Smooth muscle cell (in vitro differentiated cells): ENCODE measurements around the gene KLF17. TPM values are rescaled to one million over a fixed set of nuclear protein-coding genes. Genes with fewer than 3 reads are reported as not detected.
"Not testable (repeated sequence)": the region's sequence is repeated elsewhere in the genome, so short reads cannot be mapped to it uniquely, and the experiment has no call there.

Experiments used
- DNase-seq: peaks from one replicate; lab custom pipeline; 2025; ENCODE audit not compliant: unreplicated experiment; lab: John Stamatoyannopoulos, UW
- H2AFZ ChIP-seq: fragments of 200-600 bp; sonication (generic); 2 replicates; pipeline ENCODE4 v1.6.0; 2016; ENCODE audit warnings: antibody characterized with exemption, low read depth, mild to moderate bottlenecking
- H3F3A ChIP-seq: fragments of 200-600 bp; sonication (generic); 2 replicates; pipeline ENCODE4 v1.6.0; 2017; ENCODE audit warnings: antibody characterized with exemption, low read depth
- H3K27ac ChIP-seq: fragments of 200-600 bp; sonication (generic); 2 replicates; pipeline ENCODE4 v1.5.1; 2016; ENCODE audit warnings: low read depth, mild to moderate bottlenecking
- H3K27me3 ChIP-seq: fragments of 200-600 bp; sonication (generic); 2 replicates; pipeline ENCODE4 v1.6.1; 2016; ENCODE audit warnings: low read depth, mild to moderate bottlenecking
- H3K36me3 ChIP-seq: fragments of 200-600 bp; sonication (generic); 2 replicates; pipeline ENCODE4 v1.5.1; 2016; ENCODE audit warnings: low read depth
- H3K4me1 ChIP-seq: fragments of 200-600 bp; sonication (generic); 2 replicates; pipeline ENCODE4 v1.5.1; 2016; ENCODE audit warnings: low read depth
- H3K4me2 ChIP-seq: fragments of 200-600 bp; sonication (generic); 2 replicates; pipeline ENCODE4 v1.6.0; 2016; ENCODE audit warnings: mild to moderate bottlenecking
- H3K4me3 ChIP-seq: fragments of 200-600 bp; sonication (generic); 2 replicates; pipeline ENCODE4 v1.5.1; 2016; ENCODE audit warnings: mild to moderate bottlenecking
- H3K79me2 ChIP-seq: fragments of 200-600 bp; sonication (generic); 2 replicates; pipeline ENCODE4 v1.6.0; 2016; ENCODE audit warnings: low read depth, mild to moderate bottlenecking
- H3K9ac ChIP-seq: fragments of 200-600 bp; sonication (generic); 2 replicates; pipeline ENCODE4 v1.6.0; 2016; ENCODE audit warnings: low read depth
- H3K9me3 ChIP-seq: fragments of 200-600 bp; sonication (generic); replicated peaks from 2 replicates; pipeline ENCODE4 v1.5.1; 2016; ENCODE audit warnings: low read depth
- H4K20me1 ChIP-seq: fragments of 200-600 bp; sonication (generic); 2 replicates; pipeline ENCODE4 v1.6.0; 2016; ENCODE audit warnings: low read depth
- whole genome bisulfite sequencing: methylation state at CpG from one replicate; pipeline ENCODE4 v1.1.7; 2016; ENCODE audit warnings: low lambda C conversion rate; 5-methylcytosine and 5-hydroxymethylcytosine counted together
- polyA plus RNA-seq: library from polyadenylated mRNA; unstranded; fragments of >200 nt; fragmentation: Nextera tagmentation; extraction: Ambion mirVana; gene quantifications from 2 replicates; pipeline ENCODE4 v1.2.1, GENCODE V29; 2016
- total RNA-seq: library from RNA; depleted of rRNA; stranded (reverse); fragments of >200 nt; gene quantifications from 2 replicates; pipeline ENCODE4 v1.2.3, GENCODE V29; 2014
- TF ChIP-seq, protein P1 (sequence below): fragments of 200-600 bp; sonication (generic); IDR thresholded peaks from 2 replicates; pipeline ENCODE4 v1.5.1; 2017; ENCODE audit warnings: borderline replicate concordance, mild to moderate bottlenecking, antibody characterized with exemption; ENCODE audit not compliant: insufficient read depth, poor library complexity, severe bottlenecking

KLF17 gene
- total and polyA plus RNA-seq, 2 experiments from 2014 or later, result 0.04 TPM; not detected in 1

DNA sequence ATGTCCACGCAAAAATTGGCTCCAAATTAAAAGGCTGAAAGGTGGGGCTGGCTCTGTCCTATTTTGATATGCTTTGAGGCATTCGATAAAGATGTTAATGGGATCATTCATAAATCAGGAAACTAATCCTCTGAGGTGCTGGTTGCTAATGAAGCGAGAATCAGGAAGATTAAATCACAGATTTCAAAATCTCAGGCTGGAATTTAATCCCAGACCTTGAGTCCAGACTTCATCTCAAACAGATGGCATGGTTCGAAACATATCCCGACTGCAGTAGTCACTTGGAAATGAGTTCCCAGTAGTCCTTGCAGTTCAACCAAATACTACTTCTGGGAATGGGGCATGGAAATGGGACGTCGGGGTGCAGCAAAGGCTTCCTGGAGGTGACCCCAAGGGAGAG is 4.5 kb upstream of the KLF17 start:
- Histone ChIP-seq H3K9me3 (no peaks in the 10 kb centered on the region), H3K79me2 (no peaks in the 10 kb centered on the region), H3K4me1 (no peaks in the 10 kb centered on the region), H3K4me2 (no peak overlapping the region), H3K27ac (no peak overlapping the region), H2AFZ (no peak overlapping the region), H3K36me3 (no peaks in the 10 kb centered on the region), H3K27me3 (no peaks in the 10 kb centered on the region), H3K4me3 (no peak overlapping the region), H4K20me1 (no peaks in the 10 kb centered on the region), H3F3A (no peaks in the 10 kb centered on the region), H3K9ac (no peak overlapping the region)
- DNase-seq, result no peak
- TF ChIP-seq, protein P1, sequence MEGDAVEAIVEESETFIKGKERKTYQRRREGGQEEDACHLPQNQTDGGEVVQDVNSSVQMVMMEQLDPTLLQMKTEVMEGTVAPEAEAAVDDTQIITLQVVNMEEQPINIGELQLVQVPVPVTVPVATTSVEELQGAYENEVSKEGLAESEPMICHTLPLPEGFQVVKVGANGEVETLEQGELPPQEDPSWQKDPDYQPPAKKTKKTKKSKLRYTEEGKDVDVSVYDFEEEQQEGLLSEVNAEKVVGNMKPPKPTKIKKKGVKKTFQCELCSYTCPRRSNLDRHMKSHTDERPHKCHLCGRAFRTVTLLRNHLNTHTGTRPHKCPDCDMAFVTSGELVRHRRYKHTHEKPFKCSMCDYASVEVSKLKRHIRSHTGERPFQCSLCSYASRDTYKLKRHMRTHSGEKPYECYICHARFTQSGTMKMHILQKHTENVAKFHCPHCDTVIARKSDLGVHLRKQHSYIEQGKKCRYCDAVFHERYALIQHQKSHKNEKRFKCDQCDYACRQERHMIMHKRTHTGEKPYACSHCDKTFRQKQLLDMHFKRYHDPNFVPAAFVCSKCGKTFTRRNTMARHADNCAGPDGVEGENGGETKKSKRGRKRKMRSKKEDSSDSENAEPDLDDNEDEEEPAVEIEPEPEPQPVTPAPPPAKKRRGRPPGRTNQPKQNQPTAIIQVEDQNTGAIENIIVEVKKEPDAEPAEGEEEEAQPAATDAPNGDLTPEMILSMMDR, result no peak
- 93% methylated on average over 7 of the region's 7 CpGs for WGBS

DNA sequence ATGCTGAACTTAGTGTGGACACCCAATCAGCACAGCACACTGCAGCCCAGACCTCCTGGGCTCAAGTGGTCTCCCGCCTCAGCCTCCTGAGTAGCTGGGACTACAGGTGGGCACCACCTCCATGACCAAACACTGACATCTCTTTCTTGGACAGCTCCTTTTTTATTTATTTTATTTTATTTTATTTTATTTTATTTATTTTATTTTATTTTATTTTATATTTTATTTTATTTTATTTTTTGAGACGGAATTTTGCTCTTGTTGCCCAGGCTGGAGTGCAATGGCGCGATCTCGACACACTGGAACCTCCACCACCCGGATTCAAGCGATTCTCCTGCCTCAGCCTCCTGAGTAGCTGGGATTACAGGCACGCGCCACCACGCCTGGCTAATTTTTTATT is 1.3 kb upstream of the KLF17 start:
- 96% methylated on average over 10 of the region's 10 CpGs for WGBS
- not testable (repeated sequence) for DNase-seq, H3K27ac ChIP-seq, H3K4me1 ChIP-seq, H4K20me1 ChIP-seq, H3K79me2 ChIP-seq, H3F3A ChIP-seq, H3K9ac ChIP-seq, H2AFZ ChIP-seq, H3K9me3 ChIP-seq, H3K4me3 ChIP-seq, H3K4me2 ChIP-seq, H3K36me3 ChIP-seq, H3K27me3 ChIP-seq

DNA sequence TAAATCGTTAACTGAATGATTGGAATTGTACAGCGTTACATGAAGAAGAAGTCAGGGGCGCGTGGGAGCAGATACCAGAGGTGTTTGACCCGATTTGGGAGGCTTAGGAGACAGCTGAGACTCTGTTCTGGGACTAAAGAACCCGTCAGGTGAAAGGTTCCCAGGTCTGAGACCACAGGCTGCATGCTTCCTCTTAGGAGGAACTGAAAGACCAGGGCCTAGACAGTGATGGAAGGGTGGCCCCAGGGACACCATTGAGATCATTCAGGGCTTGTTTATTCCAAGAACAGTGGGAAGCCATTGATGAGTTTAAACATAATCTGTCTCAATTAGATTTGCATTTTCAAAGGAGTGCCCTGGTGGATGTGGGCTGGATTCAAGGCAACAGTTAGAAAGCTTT is 904 bp downstream of the KLF17 start:
- TF ChIP-seq, protein P1, result no peak
- no peak overlapping the region for H3K4me2 ChIP-seq
- no peaks in the 10 kb centered on the region for H3K79me2 ChIP-seq
- H3K9ac ChIP-seq, result no peak overlapping the region
- H3K27me3 ChIP-seq, result no peaks in the 10 kb centered on the region
- no peaks in the 10 kb centered on the region for H3K36me3 ChIP-seq
- H3K27ac ChIP-seq, result no peak overlapping the region
- WGBS, result 87% methylated on average over 6 of the region's 6 CpGs
- no peak overlapping the region for H2AFZ ChIP-seq
- no peak for DNase-seq
- no peaks in the 10 kb centered on the region for H3K9me3 ChIP-seq
- no peaks in the 10 kb centered on the region for H3F3A ChIP-seq
- no peaks in the 10 kb centered on the region for H4K20me1 ChIP-seq
- no peak overlapping the region for H3K4me3 ChIP-seq
- no peaks in the 10 kb centered on the region for H3K4me1 ChIP-seq

DNA sequence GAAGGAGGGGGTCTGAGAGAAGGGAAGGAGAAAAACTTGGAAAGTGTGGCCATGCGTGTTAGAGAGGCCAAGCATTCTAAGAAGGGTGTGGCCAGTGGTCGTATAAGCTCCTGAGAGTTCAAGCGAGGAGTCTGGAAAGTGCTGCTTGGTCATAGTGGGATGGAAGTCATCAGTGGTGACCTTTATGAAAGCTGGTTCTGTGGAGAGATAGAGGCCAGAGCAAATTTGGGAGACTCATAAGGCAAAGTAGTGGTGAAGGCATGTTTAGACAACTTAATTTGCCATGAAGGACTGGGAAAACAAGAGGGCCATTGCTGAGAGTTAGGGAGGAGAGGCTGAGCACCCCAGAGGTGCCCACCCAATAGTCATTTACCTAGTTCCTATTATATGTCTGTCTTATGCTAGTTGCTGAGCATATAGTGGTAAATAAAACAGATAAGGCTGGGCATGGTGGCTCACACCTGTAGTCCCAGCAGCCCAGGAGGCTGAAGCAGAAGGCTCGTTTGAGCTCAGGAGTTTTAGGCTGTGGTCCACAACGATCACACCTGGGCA is 1.9 kb downstream of the KLF17 start:
- Histone ChIP-seq H3K4me2 (no peak overlapping the region), H3K4me3 (no peak overlapping the region), H3K27me3 (no peaks in the 10 kb centered on the region), H3K27ac (no peak overlapping the region), H3K9me3 (no peaks in the 10 kb centered on the region), H3K4me1 (no peaks in the 10 kb centered on the region), H3K36me3 (no peaks in the 10 kb centered on the region), H3K9ac (no peak overlapping the region), H3F3A (no peaks in the 10 kb centered on the region), H2AFZ (no peak overlapping the region), H4K20me1 (no peaks in the 10 kb centered on the region), H3K79me2 (no peaks in the 10 kb centered on the region)
- TF ChIP-seq, protein P1, result no peak
- DNase-seq, result no peak
- 87% methylated on average over 5 of the region's 5 CpGs for WGBS
